ENCODE measurements around the gene YARS2. TPM values are rescaled to one million over a fixed set of nuclear protein-coding genes. Genes with fewer than 3 reads are reported as not detected.

Gene YARS2
- total and polyA plus RNA-seq, 2 experiments from 2014 or later: 73.0 to 76.7 TPM

- H3K27ac Mint-ChIP-seq: no peak overlapping the region
- no peaks in the 10 kb centered on the region for H3K27me3 Mint-ChIP-seq (ENCODE audit: insufficient read depth, low read depth, poor library complexity)
- no peak overlapping the region for H3K4me3 ChIP-seq
- H3K36me3 Mint-ChIP-seq (ENCODE audit: low read depth): peaks cover 3% of the 10 kb centered on the region; the same call in 2 of the 3 replicates
- no peak overlapping the region for H3K4me3 Mint-ChIP-seq
- no peaks in the 10 kb centered on the region; the same call in 2 of the 3 replicates for H3K4me1 Mint-ChIP-seq
- DNase-seq (ENCODE audit: low spot score) (no peak), ATAC-seq (no peak)
- H3K27ac ChIP-seq (ENCODE audit: low read depth): no peak overlapping the region
- no peaks in the 10 kb centered on the region for H3F3A ChIP-seq (replicated peaks; ENCODE audit: low read depth)
- H3K27me3 ChIP-seq (ENCODE audit: insufficient read depth): no peaks in the 10 kb centered on the region
- TF ChIP-seq CTCF (conservative IDR thresholded peaks at IDR 0.05; ENCODE audit: low read depth in 2 of 2): no peak
- no peak for TF ChIP-seq JUNB (IDR thresholded peaks at IDR 0.05; ENCODE audit: unreplicated experiment)
- TF ChIP-seq STAT1 (IDR thresholded peaks at IDR 0.05; ENCODE audit: unreplicated experiment): no peak
- TF ChIP-seq REST (IDR thresholded peaks at IDR 0.05; ENCODE audit: unreplicated experiment): no peak
- TF ChIP-seq EZH2 (IDR thresholded peaks at IDR 0.05; ENCODE audit: low read depth, unreplicated experiment): no peak
- TF ChIP-seq ZNF114 (CRISPR knock-in tag; IDR thresholded peaks at IDR 0.05): no peak
- no peak for TF ChIP-seq NANOG (IDR thresholded peaks at IDR 0.05; ENCODE audit: borderline replicate concordance)
- TF ChIP-seq CREB1 (CRISPR knock-in tag; IDR thresholded peaks at IDR 0.05; ENCODE audit: low read depth): no peak
- TF ChIP-seq POLR2AphosphoS5 (IDR thresholded peaks at IDR 0.05; ENCODE audit: low read depth): no peak
- TF ChIP-seq ZNF331 (CRISPR knock-in tag; IDR thresholded peaks at IDR 0.05; ENCODE audit: low read depth): no peak
- TF ChIP-seq ETS1 (IDR thresholded peaks at IDR 0.05): no peak
- no peak for TF ChIP-seq ZNF462 (CRISPR knock-in tag; IDR thresholded peaks at IDR 0.05)
- TF ChIP-seq EZH2phosphoT487 (IDR thresholded peaks at IDR 0.05; ENCODE audit: unreplicated experiment): no peak
- no peak overlapping the region for H2AFZ ChIP-seq
- H3K36me3 ChIP-seq (ENCODE audit: insufficient read depth): peaks cover 10% of the 10 kb centered on the region; the same call in 1 of the 2 replicates
- no peak overlapping the region for H3K4me2 ChIP-seq
- H3K9me3 Mint-ChIP-seq: peaks cover 3% of the 10 kb centered on the region; the same call in 2 of the 3 replicates
- H3K79me2 ChIP-seq (replicated peaks; ENCODE audit: insufficient read depth): no peaks in the 10 kb centered on the region
- no peaks in the 10 kb centered on the region for H4K20me1 ChIP-seq (replicated peaks; ENCODE audit: insufficient read depth)
- H3K4me1 ChIP-seq (ENCODE audit: insufficient read depth): no peaks in the 10 kb centered on the region
- peaks cover 9% of the 10 kb centered on the region for H3K9me2 ChIP-seq (ENCODE audit: insufficient read depth)
These were observed 34.2 kb upstream of the YARS2 start for GRCh38 chr12:32789916-32790315.
